D721Med (cell line): ENCODE measurements around the gene TP53I13.

Experiments used
- DNase-seq: peaks from one replicate; pipeline ENCODE4 v3.0.0; 2011; ENCODE audit warnings: low spot score; ENCODE audit not compliant: insufficient read length
- FAIRE-seq: peaks from 2 replicates; lab custom pipeline; 2011; peaks lifted over from hg19 to GRCh38; lab: Jason Lieb, UNC
- CTCF ChIP-seq: IDR thresholded peaks from 2 replicates; pipeline ENCODE4 v1.5.1; 2012; ENCODE audit warnings: mild to moderate bottlenecking, control low read depth; ENCODE audit not compliant: insufficient read depth; ENCODE audit errors: missing control alignments

TP53I13 gene

GRCh38 chr17:29582772-29583171 lies 14.3 kb downstream of the TP53I13 start:
- no peak for TF ChIP-seq CTCF
- FAIRE-seq (no peak), DNase-seq (no peak)

GRCh38 chr17:29583324-29584248 lies 15.1 kb downstream of the TP53I13 start:
- no peak for TF ChIP-seq CTCF
- DNase-seq (no peak), FAIRE-seq (no peak)

GRCh38 chr17:29584452-29585079 lies 16.1 kb downstream of the TP53I13 start:
- FAIRE-seq (no peak), DNase-seq (no peak)
- no peak for TF ChIP-seq CTCF

- FAIRE-seq (no peak), DNase-seq (no peak)
- TF ChIP-seq CTCF, result peak; percentile 18
Measured at GRCh38 chr17:29585080-29585751, 16.7 kb downstream of the TP53I13 start.

GRCh38 chr17:29586676-29587469 lies 18.4 kb downstream of the TP53I13 start:
- no peak for FAIRE-seq
- DNase-seq, result no peak
- TF ChIP-seq CTCF, result no peak

- DNase-seq (no peak), FAIRE-seq (no peak)
- TF ChIP-seq CTCF, result no peak
Measured at GRCh38 chr17:29587591-29587990, 19.1 kb downstream of the TP53I13 start.
